Vagina (tissue), 2 donors: ENCODE measurements around the gene FAM120B.

Experiments used
- POLR2A ChIP-seq, 2 donors: fragments of 450-650 bp; IDR thresholded peaks; one replicate each; pipeline ENCODE4 v1.6.1; 2017; ENCODE audit warnings: antibody characterized with exemption in 2 of 2, mild to moderate bottlenecking in 2 of 2, moderate library complexity in 2 of 2
- POLR2AphosphoS5 ChIP-seq, 2 donors: sonication (generic); formaldehyde crosslinking; IDR thresholded peaks; one replicate each; pipeline ENCODE4 v1.9.0; 2017; ENCODE audit warnings: antibody characterized with exemption in 2 of 2, mild to moderate bottlenecking in 2 of 2, low read depth in 1 of 2; ENCODE audit not compliant: insufficient read depth in 1 of 2
- TF ChIP-seq, protein P1 (sequence below), 3 experiments: fragments of 450-650 bp in 2 of 3; fragments of 200-600 bp in 1 of 3; sonication (generic) in 1 of 3; IDR thresholded peaks; one replicate each; pipeline ENCODE4 v1.5.1; 2017 to 2019; ENCODE audit warnings: antibody characterized with exemption in 3 of 3, mild to moderate bottlenecking in 2 of 3, moderate library complexity in 2 of 3

DNA sequence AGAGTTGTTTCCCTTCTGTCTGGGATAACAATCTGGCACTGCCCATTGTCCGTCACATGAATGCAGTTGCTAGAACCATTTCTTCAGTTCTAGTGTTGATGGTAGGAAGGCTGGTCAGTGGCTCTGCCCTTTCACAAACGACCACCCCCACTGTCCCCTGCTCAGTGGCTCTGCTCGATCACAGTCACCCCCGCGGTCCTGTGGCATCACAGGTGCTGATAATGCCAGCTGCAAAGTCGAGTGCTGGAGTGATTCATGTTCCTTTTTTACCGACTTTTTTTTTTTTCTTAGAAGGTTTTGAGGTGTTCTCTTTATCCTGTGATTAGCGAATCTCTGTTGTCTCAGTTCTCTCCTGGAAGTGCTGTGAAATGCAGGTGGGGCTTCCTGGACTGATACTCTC, 22.8 kb downstream of the FAM120B start:
- TF ChIP-seq, protein P1, sequence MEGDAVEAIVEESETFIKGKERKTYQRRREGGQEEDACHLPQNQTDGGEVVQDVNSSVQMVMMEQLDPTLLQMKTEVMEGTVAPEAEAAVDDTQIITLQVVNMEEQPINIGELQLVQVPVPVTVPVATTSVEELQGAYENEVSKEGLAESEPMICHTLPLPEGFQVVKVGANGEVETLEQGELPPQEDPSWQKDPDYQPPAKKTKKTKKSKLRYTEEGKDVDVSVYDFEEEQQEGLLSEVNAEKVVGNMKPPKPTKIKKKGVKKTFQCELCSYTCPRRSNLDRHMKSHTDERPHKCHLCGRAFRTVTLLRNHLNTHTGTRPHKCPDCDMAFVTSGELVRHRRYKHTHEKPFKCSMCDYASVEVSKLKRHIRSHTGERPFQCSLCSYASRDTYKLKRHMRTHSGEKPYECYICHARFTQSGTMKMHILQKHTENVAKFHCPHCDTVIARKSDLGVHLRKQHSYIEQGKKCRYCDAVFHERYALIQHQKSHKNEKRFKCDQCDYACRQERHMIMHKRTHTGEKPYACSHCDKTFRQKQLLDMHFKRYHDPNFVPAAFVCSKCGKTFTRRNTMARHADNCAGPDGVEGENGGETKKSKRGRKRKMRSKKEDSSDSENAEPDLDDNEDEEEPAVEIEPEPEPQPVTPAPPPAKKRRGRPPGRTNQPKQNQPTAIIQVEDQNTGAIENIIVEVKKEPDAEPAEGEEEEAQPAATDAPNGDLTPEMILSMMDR (IDR thresholded peaks at IDR 0.05), result no peak
- no peak for TF ChIP-seq POLR2AphosphoS5 (IDR thresholded peaks at IDR 0.05; ENCODE audit: insufficient read depth in 1 of 2, low read depth in 1 of 2)
- TF ChIP-seq POLR2A (IDR thresholded peaks at IDR 0.05), result no peak
